Rectal smooth muscle tissue (tissue), 1 donor: ENCODE data around the gene PODN.

Source experiments
- H3K27ac ChIP-seq: one replicate; pipeline ENCODE4 v1.7.0; 2013; ENCODE audit warnings: low read depth, low read length, inconsistent platforms
- H3K27me3 ChIP-seq: one replicate; pipeline ENCODE4 v1.7.0; 2013; ENCODE audit warnings: low read length; ENCODE audit not compliant: control insufficient read depth, insufficient read depth
- H3K36me3 ChIP-seq: one replicate; pipeline ENCODE4 v1.7.0; 2013; ENCODE audit warnings: low read length; ENCODE audit not compliant: control insufficient read depth, insufficient read depth
- H3K4me1 ChIP-seq: one replicate; pipeline ENCODE4 v1.7.0; 2013; ENCODE audit warnings: low read length; ENCODE audit not compliant: control insufficient read depth, insufficient read depth
- H3K4me3 ChIP-seq: one replicate; pipeline ENCODE4 v1.7.0; 2013; ENCODE audit warnings: low read length
- H3K9ac ChIP-seq: one replicate; pipeline ENCODE4 v1.7.0; 2013; ENCODE audit warnings: low read length

The PODN gene

DNA sequence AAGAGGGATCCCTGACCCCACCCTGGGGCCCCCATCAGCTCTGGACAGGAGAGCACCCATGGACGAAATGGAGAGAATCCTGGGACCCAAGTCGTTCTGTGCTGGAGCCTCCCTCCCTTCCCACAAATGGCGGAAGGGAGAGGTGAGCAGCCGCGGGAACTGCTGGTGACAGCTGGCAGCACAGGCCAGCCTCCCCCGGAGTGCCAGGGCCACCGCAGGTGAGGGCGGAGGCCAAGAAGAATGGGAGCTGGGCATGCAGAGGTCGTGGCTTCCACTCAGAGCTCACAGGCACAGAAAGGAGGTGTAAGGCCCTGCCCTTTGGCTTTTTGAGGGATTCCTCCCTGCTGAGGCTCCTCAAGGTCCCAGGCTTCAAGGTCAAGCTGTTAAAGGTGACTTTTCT is 55.8 kb downstream of the PODN start:
- Histone ChIP-seq H3K9ac (no peak overlapping the region), H3K36me3 (no peaks in the 10 kb centered on the region), H3K27me3 (no peaks in the 10 kb centered on the region), H3K4me1 (peaks cover 18% of the 10 kb centered on the region), H3K27ac (no peak overlapping the region), H3K4me3 (no peak overlapping the region)

DNA sequence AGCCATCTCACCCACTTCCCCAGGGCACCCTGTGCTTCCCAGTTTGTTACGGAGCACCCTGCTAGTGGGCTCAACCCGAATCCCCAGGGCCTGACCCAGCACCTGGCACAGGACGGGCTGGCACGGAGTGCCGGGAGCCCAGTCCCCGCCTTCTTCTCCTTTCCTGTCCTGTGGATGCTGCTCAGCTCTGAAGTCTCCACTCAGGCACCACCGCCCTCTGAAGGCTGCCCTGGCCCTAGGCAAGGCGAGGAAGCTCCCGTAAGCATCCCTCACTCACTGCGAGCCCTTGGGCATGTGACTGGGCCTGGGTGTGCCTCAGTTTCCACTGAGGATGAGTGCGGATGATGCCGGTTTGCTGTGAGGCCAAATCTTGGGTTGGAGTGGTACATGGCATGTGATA is 58.6 kb downstream of the PODN start:
- Histone ChIP-seq H3K4me1 (peaks cover 36% of the 10 kb centered on the region), H3K4me3 (no peak overlapping the region), H3K27ac (peak overlapping the region; percentile 69), H3K36me3 (no peaks in the 10 kb centered on the region), H3K9ac (no peak overlapping the region), H3K27me3 (no peaks in the 10 kb centered on the region)

DNA sequence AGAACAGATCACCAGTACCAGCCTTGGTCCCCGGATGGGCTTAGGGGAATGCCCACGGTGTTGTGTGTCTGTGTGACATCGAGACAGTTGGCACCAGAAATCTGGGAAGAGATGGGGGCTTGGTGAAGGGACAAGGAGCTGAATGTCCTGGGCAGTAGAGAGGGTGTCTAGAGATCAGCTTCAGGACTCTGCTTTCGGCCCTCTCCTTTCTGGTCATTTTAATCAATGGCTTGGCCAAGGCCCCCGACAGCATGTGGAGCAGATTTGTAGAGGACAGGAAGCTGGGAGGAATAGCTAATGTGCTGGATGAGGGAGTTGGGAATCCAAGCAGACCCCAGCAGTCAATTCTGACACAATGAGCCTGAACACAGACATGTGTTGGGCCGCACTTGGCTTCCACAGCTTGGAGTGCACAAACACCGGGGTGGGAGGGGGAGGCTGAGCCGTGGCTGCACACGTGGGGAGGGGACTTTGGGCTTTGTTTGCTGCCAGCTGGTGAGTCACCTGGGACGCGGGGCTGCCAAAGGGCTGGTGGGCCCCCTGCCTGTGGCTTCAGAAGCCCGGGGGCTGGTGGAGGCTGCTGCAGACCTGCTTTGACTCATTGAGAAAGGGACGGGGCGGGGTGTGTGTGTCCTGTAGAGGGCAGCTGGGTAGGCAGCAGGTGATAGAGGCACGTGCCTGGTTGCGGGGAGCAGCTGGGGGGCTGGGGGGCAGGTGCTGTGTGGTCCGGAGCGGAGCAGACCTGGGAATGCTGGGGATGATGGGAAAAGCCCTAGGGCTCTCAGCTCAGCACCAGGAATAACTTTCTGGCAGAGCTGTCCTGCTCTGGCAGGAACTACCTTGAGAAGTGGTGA is 59.5 kb downstream of the PODN start:
- Histone ChIP-seq H3K4me1 (peaks cover 44% of the 10 kb centered on the region), H3K9ac (no peak overlapping the region), H3K4me3 (no peak overlapping the region), H3K36me3 (no peaks in the 10 kb centered on the region), H3K27ac (peak overlapping the region; percentile 69), H3K27me3 (no peaks in the 10 kb centered on the region)

DNA sequence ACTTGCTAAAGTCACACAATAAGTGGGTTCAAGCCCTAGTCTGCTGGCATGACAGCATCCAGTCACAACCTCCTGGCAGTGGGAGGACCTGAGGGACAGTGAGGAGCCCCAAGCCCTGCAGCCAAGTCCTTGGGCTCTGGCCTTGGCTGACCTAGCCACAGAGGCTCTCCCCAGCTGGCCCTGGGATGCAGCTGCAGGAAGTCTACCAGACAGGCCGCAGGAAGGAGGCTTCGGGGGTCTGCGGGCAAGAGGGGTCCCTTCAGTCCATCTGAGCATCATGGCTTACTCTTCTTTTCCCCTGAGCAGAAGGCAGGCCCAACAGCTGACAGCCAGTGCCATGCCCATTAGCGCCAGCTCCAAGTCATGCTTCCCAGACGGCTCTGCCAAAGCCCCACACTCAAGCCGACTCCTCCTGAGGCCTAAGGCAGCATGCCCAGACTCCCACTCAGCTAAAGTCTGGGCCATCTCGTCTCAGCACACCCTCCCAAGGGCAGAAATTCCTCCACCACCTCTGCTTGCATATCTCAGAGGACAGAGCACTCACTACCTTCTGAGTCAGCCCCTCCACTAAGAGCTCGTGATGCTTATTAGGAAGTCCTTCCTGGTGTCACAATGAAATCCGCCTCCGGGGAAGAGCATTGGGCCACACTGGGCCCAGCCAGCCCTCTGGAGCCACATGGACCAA is 60.3 kb downstream of the PODN start:
- H3K27ac ChIP-seq, result peak overlapping the region; percentile 69
- H3K36me3 ChIP-seq, result no peaks in the 10 kb centered on the region
- H3K9ac ChIP-seq, result no peak overlapping the region
- peaks cover 45% of the 10 kb centered on the region for H3K4me1 ChIP-seq
- H3K27me3 ChIP-seq, result no peaks in the 10 kb centered on the region
- H3K4me3 ChIP-seq, result no peak overlapping the region

DNA sequence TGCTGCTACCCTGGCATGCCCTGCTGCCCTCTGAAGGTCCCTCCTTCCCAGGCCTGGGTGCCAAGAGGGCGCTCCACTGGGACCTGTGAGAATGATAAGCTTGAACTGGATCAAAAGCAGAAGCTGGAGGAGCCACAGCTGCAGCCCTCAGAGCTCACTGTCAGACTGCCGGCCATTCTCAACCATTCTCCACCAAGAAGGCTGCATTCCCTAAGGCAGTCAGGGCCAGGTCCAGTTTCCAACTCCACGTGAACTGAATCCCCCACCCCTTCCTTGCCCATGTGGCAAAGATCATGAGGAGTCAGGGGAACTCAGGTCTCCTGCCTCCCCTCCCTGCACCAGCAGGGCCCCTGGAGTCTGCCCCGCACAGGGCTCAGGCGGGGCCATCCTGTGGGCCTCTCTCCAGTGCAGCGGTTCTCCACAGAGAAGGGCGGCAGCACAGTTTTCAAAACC is 61.0 kb downstream of the PODN start:
- H3K36me3 ChIP-seq, result no peaks in the 10 kb centered on the region
- no peaks in the 10 kb centered on the region for H3K27me3 ChIP-seq
- no peak overlapping the region for H3K9ac ChIP-seq
- peaks cover 45% of the 10 kb centered on the region for H3K4me1 ChIP-seq
- peak overlapping the region; percentile 69 for H3K27ac ChIP-seq
- H3K4me3 ChIP-seq, result no peak overlapping the region

DNA sequence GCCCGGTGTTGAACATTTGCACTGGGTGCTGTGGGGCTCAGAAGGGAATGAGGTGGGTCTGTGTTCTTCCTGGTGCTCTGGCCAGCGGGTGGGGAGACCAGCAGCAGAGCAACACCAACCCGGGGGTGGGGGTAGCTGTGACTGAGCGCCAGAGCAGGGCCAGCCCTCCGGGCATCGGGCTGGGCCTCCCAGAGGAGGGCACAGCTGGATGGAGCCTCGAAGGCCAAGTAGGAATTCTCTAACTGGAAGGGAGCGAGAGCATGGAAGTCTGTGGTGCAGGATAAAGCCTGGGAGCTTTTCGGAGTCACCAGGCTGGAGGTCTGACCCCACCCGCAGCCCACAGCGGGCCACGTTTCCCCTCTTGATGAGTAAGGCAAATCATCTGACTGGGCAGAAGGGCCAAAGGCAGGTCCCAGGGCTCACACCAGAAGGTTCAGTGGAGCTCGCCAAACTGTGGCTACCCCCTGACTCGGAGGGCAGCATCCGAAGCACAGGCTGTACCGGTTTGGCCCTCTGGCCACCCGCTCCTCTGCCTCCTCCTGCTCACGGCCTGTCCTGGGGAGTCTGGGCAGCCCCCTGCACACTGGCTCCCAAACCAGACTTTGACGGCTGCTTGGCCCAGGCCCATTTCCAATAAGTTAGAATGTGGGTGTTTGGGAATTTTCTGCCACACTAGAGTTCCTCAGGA is 61.6 kb downstream of the PODN start:
- Histone ChIP-seq H3K36me3 (no peaks in the 10 kb centered on the region), H3K27ac (peak overlapping the region; percentile 69), H3K4me1 (peaks cover 45% of the 10 kb centered on the region), H3K9ac (no peak overlapping the region), H3K4me3 (no peak overlapping the region), H3K27me3 (no peaks in the 10 kb centered on the region)

DNA sequence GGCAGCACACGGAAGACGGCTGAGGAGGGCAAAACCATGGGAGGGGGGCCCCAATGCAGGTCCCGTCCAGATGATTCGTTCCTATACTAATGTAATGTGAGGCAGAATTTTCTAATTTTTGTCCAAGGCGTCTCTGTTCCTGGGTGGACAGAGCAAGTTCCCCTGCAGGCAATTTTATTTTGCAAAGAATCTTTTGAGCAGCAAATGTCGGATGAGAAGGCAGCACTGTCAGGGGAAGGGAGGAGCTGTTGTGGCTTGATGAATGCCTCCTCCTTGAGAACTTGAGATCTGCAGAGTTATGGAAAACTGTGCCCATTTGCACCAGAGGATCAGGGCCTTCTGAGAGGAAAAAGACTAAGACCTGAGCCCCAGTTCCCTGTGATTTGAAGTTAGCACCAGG is 63.1 kb downstream of the PODN start:
- Histone ChIP-seq H3K36me3 (no peaks in the 10 kb centered on the region), H3K27ac (peak overlapping the region; percentile 55), H3K9ac (no peak overlapping the region), H3K4me3 (no peak overlapping the region), H3K4me1 (peaks cover 45% of the 10 kb centered on the region), H3K27me3 (no peaks in the 10 kb centered on the region)

DNA sequence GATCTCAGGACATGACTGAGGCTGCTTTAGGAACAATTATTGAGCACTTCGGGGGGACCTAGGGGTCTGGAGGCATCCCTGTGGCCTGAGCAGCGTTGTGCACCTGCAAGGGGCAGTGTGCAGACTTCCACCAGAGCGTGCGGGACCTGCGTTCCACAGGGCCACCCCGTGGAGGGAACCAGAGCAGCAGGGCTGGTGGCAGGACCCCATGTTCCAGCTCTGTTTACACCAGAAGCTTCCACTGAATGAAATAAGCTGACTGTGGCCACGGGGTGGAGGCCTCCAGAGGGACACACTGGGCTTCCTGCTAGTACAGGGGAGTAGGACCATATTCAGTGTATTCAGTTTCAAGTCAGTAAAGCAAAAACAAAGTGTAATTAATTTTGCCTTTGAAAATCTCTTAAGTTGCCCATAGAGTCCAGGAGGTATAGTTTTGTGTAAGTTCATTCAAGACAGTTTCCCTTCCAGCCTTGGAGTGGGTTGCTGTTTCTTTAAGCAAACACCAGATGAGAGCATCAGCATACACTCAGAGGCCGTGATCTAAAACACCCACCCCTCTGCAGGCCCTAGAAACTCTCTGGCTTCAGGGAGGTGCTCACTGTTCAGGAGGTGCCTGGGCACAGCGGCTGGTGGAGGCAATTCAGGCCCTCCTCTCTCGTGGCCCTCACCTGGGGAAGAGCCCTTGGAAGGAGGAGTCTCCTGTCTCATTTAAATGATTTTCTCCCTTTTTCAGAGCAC is 63.8 kb downstream of the PODN start:
- H3K27me3 ChIP-seq, result no peaks in the 10 kb centered on the region
- H3K4me1 ChIP-seq, result peaks cover 49% of the 10 kb centered on the region
- H3K36me3 ChIP-seq, result no peaks in the 10 kb centered on the region
- H3K9ac ChIP-seq, result no peak overlapping the region
- peak overlapping the region; percentile 55 for H3K27ac ChIP-seq
- no peak overlapping the region for H3K4me3 ChIP-seq

DNA sequence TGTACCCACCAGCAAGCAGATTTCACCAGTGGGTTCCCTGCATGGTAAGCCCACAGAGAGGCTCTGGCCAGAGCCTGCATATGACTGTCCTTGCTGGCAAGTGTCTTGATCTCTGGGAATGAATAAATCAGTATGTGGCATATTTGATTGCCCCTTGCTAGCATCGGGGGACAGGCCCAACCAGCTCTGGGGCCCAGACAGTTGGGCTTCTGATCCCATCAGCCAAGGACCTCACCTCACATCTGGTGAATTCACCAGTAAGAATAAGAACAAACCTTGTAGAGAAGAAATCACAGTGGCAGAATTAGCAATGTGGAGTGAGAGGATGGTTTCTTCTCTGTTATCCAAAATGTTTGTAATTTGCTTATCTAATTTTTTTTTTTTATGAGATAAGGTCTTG is 64.5 kb downstream of the PODN start:
- peaks cover 48% of the 10 kb centered on the region for H3K4me1 ChIP-seq
- H3K36me3 ChIP-seq, result no peaks in the 10 kb centered on the region
- H3K4me3 ChIP-seq, result no peak overlapping the region
- H3K27ac ChIP-seq, result peak overlapping the region; percentile 55
- H3K27me3 ChIP-seq, result no peaks in the 10 kb centered on the region
- H3K9ac ChIP-seq, result no peak overlapping the region

DNA sequence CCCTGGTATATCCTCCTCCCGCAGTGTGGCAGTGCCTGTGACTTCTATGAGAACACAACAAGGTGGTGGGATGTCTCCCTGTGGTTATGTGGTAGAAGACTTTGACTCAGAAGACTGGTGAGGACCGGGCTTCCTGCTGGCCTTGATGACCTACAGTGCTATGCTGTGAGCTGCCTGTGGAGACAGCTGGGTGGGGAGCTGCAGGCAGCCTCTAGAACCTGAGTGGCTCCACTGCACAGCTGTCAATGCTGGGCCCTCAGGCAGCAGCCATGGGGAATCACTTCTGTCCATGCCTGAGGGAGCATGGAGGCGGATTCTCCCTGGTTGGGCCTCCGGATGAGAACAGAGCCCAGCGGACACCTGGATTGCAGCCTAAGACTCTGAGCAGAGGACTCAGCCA is 65.5 kb downstream of the PODN start:
- H3K9ac ChIP-seq, result no peak overlapping the region
- no peaks in the 10 kb centered on the region for H3K27me3 ChIP-seq
- no peaks in the 10 kb centered on the region for H3K36me3 ChIP-seq
- H3K4me3 ChIP-seq, result no peak overlapping the region
- no peak overlapping the region for H3K27ac ChIP-seq
- H3K4me1 ChIP-seq, result peaks cover 48% of the 10 kb centered on the region

DNA sequence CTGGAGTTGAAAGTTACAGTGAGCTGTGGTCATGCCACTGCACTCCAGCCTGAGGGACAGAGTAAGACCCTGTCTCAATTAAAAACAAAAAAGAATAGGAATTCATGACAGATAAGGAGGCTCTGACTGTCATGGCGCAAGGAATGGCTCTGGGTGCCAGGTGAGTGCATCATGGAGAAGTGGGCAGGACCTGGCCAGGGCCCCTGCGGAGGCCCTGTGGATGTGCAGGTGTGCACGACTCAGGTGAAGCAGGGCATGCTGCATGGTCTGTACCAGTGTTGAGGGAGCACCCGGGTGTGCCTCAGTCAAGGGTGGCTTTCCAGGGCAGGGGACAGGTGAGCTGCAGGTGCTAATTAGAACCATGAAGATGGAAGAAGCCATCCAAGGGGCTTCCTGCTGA is 66.4 kb downstream of the PODN start:
- H3K27me3 ChIP-seq, result no peaks in the 10 kb centered on the region
- H3K36me3 ChIP-seq, result no peaks in the 10 kb centered on the region
- no peak overlapping the region for H3K4me3 ChIP-seq
- peaks cover 40% of the 10 kb centered on the region for H3K4me1 ChIP-seq
- H3K9ac ChIP-seq, result no peak overlapping the region
- H3K27ac ChIP-seq, result no peak overlapping the region
